ENCODE measurements around the gene TSPAN5.

- TF ChIP-seq CTCF (IDR thresholded peaks at IDR 0.05; ENCODE audit: insufficient read depth, low read length) (no peak), POLR2AphosphoS5 (IDR thresholded peaks at IDR 0.05; ENCODE audit: low read depth) (no peak), SPI1 (IDR thresholded peaks at IDR 0.05; ENCODE audit: borderline replicate concordance, low read depth) (no peak), GABPA (IDR thresholded peaks at IDR 0.05; ENCODE audit: low read depth) (no peak)
- TF ChIP-seq, protein P1, sequence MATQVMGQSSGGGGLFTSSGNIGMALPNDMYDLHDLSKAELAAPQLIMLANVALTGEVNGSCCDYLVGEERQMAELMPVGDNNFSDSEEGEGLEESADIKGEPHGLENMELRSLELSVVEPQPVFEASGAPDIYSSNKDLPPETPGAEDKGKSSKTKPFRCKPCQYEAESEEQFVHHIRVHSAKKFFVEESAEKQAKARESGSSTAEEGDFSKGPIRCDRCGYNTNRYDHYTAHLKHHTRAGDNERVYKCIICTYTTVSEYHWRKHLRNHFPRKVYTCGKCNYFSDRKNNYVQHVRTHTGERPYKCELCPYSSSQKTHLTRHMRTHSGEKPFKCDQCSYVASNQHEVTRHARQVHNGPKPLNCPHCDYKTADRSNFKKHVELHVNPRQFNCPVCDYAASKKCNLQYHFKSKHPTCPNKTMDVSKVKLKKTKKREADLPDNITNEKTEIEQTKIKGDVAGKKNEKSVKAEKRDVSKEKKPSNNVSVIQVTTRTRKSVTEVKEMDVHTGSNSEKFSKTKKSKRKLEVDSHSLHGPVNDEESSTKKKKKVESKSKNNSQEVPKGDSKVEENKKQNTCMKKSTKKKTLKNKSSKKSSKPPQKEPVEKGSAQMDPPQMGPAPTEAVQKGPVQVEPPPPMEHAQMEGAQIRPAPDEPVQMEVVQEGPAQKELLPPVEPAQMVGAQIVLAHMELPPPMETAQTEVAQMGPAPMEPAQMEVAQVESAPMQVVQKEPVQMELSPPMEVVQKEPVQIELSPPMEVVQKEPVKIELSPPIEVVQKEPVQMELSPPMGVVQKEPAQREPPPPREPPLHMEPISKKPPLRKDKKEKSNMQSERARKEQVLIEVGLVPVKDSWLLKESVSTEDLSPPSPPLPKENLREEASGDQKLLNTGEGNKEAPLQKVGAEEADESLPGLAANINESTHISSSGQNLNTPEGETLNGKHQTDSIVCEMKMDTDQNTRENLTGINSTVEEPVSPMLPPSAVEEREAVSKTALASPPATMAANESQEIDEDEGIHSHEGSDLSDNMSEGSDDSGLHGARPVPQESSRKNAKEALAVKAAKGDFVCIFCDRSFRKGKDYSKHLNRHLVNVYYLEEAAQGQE (IDR thresholded peaks at IDR 0.05; ENCODE audit: insufficient replicate concordance, low read depth), result no peak
Observed at GRCh38 chr4:98510340-98510739, 148.1 kb downstream of the TSPAN5 start.

Data from HL-60 (cell line).